Prostate gland (tissue), 2 donors: ENCODE data around the gene RTN4RL2. TPM values are rescaled to one million over a fixed set of nuclear protein-coding genes. Genes with fewer than 3 reads are reported as not detected.

Experiments used
- DNase-seq: peaks from one replicate; pipeline ENCODE4 v3.0.0-alpha.2; 2019; ENCODE audit warnings: low spot score
- H3K27ac ChIP-seq, 2 donors: fragments of 200-600 bp; sonication (generic); 2 replicates each; pipeline ENCODE4 v1.5.1; 2017 to 2019
- H3K27me3 ChIP-seq: fragments of 200-600 bp; sonication (generic); replicated peaks from 2 replicates; pipeline ENCODE4 v1.5.1; 2019; ENCODE audit not compliant: insufficient read depth
- H3K36me3 ChIP-seq, 2 donors: fragments of 200-600 bp; sonication (generic); 1 replicate in 1 of 2; 2 replicates in 1 of 2; pipeline versions ENCODE4 v1.5.1 to v1.8.1; 2017 to 2019
- H3K4me1 ChIP-seq: fragments of 200-600 bp; sonication (generic); replicated peaks from 2 replicates; pipeline ENCODE4 v1.5.1; 2019
- H3K4me3 ChIP-seq, 2 donors: fragments of 200-600 bp; sonication (generic); 2 replicates each; pipeline ENCODE4 v1.5.1; 2017 to 2019
- H3K9me3 ChIP-seq: fragments of 200-600 bp; sonication (generic); 2 replicates; pipeline ENCODE4 v1.5.1; 2017
- CTCF ChIP-seq, 4 experiments: fragments of 200-600 bp in 2 of 4; fragments of 450-650 bp in 2 of 4; sonication (generic) in 2 of 4; IDR thresholded peaks; 1 replicate in 3 of 4; 2 replicates in 1 of 4; pipeline ENCODE4 v1.5.1; 2016 to 2019; ENCODE audit warnings: antibody characterized with exemption in 4 of 4, mild to moderate bottlenecking in 2 of 4, moderate library complexity in 2 of 4
- POLR2A ChIP-seq: fragments of 450-650 bp; IDR thresholded peaks from one replicate; pipeline ENCODE4 v1.6.1; 2016; ENCODE audit warnings: antibody characterized with exemption, mild to moderate bottlenecking
- POLR2AphosphoS5 ChIP-seq: sonication (generic); formaldehyde crosslinking; IDR thresholded peaks from one replicate; pipeline ENCODE4 v1.6.1; 2017; ENCODE audit warnings: antibody characterized with exemption
- WGBS: methylation state at CpG from one replicate; pipeline ENCODE4 v1.1.5; 2018; 5-methylcytosine and 5-hydroxymethylcytosine counted together
- intact Hi-C: fragments of 100-400 bp; cut with DNase I; formaldehyde crosslinking; loops from one replicate; pipeline ENCODE4 v1.14.2; 2022
- total RNA-seq, 2 donors: library from RNA; depleted of rRNA; stranded (reverse); fragments of >200 nt; gene quantifications; one replicate each; pipeline ENCODE4 v1.1.0, GENCODE V29; 2016

RTN4RL2 gene
- total RNA-seq, 2 donors from 2014 or later = 0.51 to 2.0 TPM

GRCh38 chr11:57426929-57427726, 33.2 kb upstream of the RTN4RL2 start, which contains the start of gene SLC43A3:
Gene SLC43A3, minus strand, starts transcription at chr11:57427121. Its CDS starts 949 bp downstream, at chr11:57426172.
- no peaks in the 10 kb centered on the region for H3K36me3 ChIP-seq
- peak within 1 kb of the TSS; percentile 75 to 87 for H3K27ac ChIP-seq
- peak within 1 kb of the TSS; percentile 38 to 39 for H3K4me3 ChIP-seq
- peak in 1 of 4 experiments; percentile 3 for TF ChIP-seq CTCF (IDR thresholded peaks at IDR 0.05)
- no peak for TF ChIP-seq POLR2A
- TF ChIP-seq POLR2AphosphoS5 = peak; percentile 65
- DNase-seq = peak; percentile 69
- no peaks in the 10 kb centered on the region for H3K4me1 ChIP-seq
- H3K9me3 ChIP-seq = no peaks in the 10 kb centered on the region
- 4% methylated on average over 31 of the region's 39 CpGs for WGBS
- no peaks in the 10 kb centered on the region for H3K27me3 ChIP-seq
- intact Hi-C loops = loop anchor here (5.0 to 10.0 kb wide), 2 partner anchors 95 to 1718 kb away; partner anchors contain the start of gene FAM111A

- Histone ChIP-seq H3K27me3 (no peaks in the 10 kb centered on the region), H3K9me3 (no peaks in the 10 kb centered on the region), H3K27ac (peak overlapping the region; percentile 75 to 87), H3K4me3 (no peak overlapping the region), H3K36me3 (no peaks in the 10 kb centered on the region), H3K4me1 (no peaks in the 10 kb centered on the region)
- WGBS = 62% methylated on average over 8 of the region's 8 CpGs
- TF ChIP-seq POLR2A = no peak
- no peak for TF ChIP-seq CTCF (IDR thresholded peaks at IDR 0.05)
- no peak for TF ChIP-seq POLR2AphosphoS5
- peak; percentile 12 for DNase-seq
- intact Hi-C loops = loop anchor here (5.0 to 10.0 kb wide), 2 partner anchors 95 to 1717 kb away; partner anchors contain the start of gene FAM111A
These were observed 32.6 kb upstream of the RTN4RL2 start for GRCh38 chr11:57427727-57428082.

GRCh38 chr11:57428643-57429042, 31.7 kb upstream of the RTN4RL2 start:
- intact Hi-C loops = loop anchor here (5.0 to 10.0 kb wide), 2 partner anchors 96 to 1716 kb away; partner anchors contain the start of gene FAM111A
- H3K36me3 ChIP-seq = no peaks in the 10 kb centered on the region
- H3K27ac ChIP-seq = no peak overlapping the region
- no peaks in the 10 kb centered on the region for H3K9me3 ChIP-seq
- H3K27me3 ChIP-seq = no peaks in the 10 kb centered on the region
- DNase-seq = no peak
- 89% methylated on average over 5 of the region's 5 CpGs for WGBS
- no peaks in the 10 kb centered on the region for H3K4me1 ChIP-seq
- TF ChIP-seq CTCF (IDR thresholded peaks at IDR 0.05) = no peak
- no peak for TF ChIP-seq POLR2AphosphoS5
- no peak for TF ChIP-seq POLR2A
- no peak overlapping the region for H3K4me3 ChIP-seq

- WGBS = 53% methylated on average over 4 of the region's 4 CpGs
- DNase-seq = no peak
- H3K4me1 ChIP-seq = no peaks in the 10 kb centered on the region
- H3K36me3 ChIP-seq = no peaks in the 10 kb centered on the region
- intact Hi-C loops = loop anchor here (5.0 to 10.0 kb wide), 2 partner anchors 98 to 1715 kb away; partner anchors contain the start of gene FAM111A
- no peaks in the 10 kb centered on the region for H3K9me3 ChIP-seq
- H3K27me3 ChIP-seq = no peaks in the 10 kb centered on the region
- TF ChIP-seq CTCF (IDR thresholded peaks at IDR 0.05) (no peak), POLR2A (no peak)
- H3K4me3 ChIP-seq = no peak overlapping the region
- H3K27ac ChIP-seq = no peak overlapping the region
These were observed 30.4 kb upstream of the RTN4RL2 start for GRCh38 chr11:57429946-57430345.
